Stimulated activated naive CD8-positive, alpha-beta T cell treated with anti-CD3 and anti-CD28 coated beads, Interleukin-15, amount 100 ng/mL, for 72 hours (primary cell): Measurements from ENCODE around the gene CADPS2.
"Not testable (repeated sequence)": the region's sequence is repeated elsewhere in the genome, so short reads cannot be mapped to it uniquely, and the experiment has no call there.

Experiments
- ATAC-seq: fragments of 150-1000 bp; cut with Tn5 transposase; 2 replicates; pipeline ENCODE4 v1.10.0; 2021; ENCODE audit warnings: mild to moderate bottlenecking, moderate library complexity
- DNase-seq, 2 donors: peaks; one replicate each; pipeline ENCODE4 v3.0.0; 2021 to 2022
- H3K27ac Mint-ChIP-seq, 2 donors: one replicate each; pipeline ENCODE4 v1.8.0; 2022; ENCODE audit warnings: mild to moderate bottlenecking in 2 of 2, mixed read lengths in 2 of 2, moderate library complexity in 2 of 2
- H3K27me3 Mint-ChIP-seq: one replicate; pipeline ENCODE4 v1.8.0; 2022; ENCODE audit warnings: mixed read lengths
- H3K4me1 Mint-ChIP-seq: one replicate; pipeline ENCODE4 v1.8.0; 2022; ENCODE audit warnings: mild to moderate bottlenecking, mixed read lengths
- H3K4me3 Mint-ChIP-seq, 2 donors: one replicate each; pipeline ENCODE4 v1.8.0; 2022; ENCODE audit warnings: mild to moderate bottlenecking in 2 of 2, mixed read lengths in 2 of 2, moderate library complexity in 1 of 2
- H3K9me3 Mint-ChIP-seq, 2 donors: one replicate each; pipeline ENCODE4 v1.8.0; 2022; ENCODE audit warnings: mixed read lengths in 2 of 2

The CADPS2 gene

GRCh38 chr7:122686360-122686878, 199.8 kb downstream of the CADPS2 start:
- no peaks in the 10 kb centered on the region for H3K9me3 Mint-ChIP-seq
- no peak for DNase-seq
- no peak overlapping the region for H3K4me3 Mint-ChIP-seq

GRCh38 chr7:122684504-122684903, 201.8 kb downstream of the CADPS2 start:
- Mint-ChIP-seq H3K9me3 (peaks cover 0 to 3% of the 10 kb centered on the region in 2 donors), H3K4me1 (no peaks in the 10 kb centered on the region), H3K4me3 (no peak overlapping the region), H3K27ac (no peak overlapping the region), H3K27me3 (no peaks in the 10 kb centered on the region)
- no peak for DNase-seq
- no peak for ATAC-seq

More at GRCh38 chr7:122686360-122686878, 199.8 kb downstream of the CADPS2 start:
- H3K27me3 Mint-ChIP-seq, result no peaks in the 10 kb centered on the region
- H3K27ac Mint-ChIP-seq, result no peak overlapping the region
- no peak for ATAC-seq
- H3K4me1 Mint-ChIP-seq, result no peaks in the 10 kb centered on the region

- no peaks in the 10 kb centered on the region for H3K4me1 Mint-ChIP-seq
- no peak overlapping the region for H3K4me3 Mint-ChIP-seq
- DNase-seq, result no peak
- peaks cover 0 to 12% of the 10 kb centered on the region in 2 donors for H3K9me3 Mint-ChIP-seq
- no peak overlapping the region for H3K27ac Mint-ChIP-seq
- H3K27me3 Mint-ChIP-seq, result no peaks in the 10 kb centered on the region
- ATAC-seq, result no peak
Measured at GRCh38 chr7:122682815-122683550, 203.3 kb downstream of the CADPS2 start.

GRCh38 chr7:122681186-122681585, 205.1 kb downstream of the CADPS2 start:
- H3K4me3 Mint-ChIP-seq, H3K4me1 Mint-ChIP-seq, H3K27ac Mint-ChIP-seq, DNase-seq, H3K27me3 Mint-ChIP-seq, ATAC-seq: not testable (repeated sequence)
- peaks cover 8 to 12% of the 10 kb centered on the region in 2 donors for H3K9me3 Mint-ChIP-seq

DNA sequence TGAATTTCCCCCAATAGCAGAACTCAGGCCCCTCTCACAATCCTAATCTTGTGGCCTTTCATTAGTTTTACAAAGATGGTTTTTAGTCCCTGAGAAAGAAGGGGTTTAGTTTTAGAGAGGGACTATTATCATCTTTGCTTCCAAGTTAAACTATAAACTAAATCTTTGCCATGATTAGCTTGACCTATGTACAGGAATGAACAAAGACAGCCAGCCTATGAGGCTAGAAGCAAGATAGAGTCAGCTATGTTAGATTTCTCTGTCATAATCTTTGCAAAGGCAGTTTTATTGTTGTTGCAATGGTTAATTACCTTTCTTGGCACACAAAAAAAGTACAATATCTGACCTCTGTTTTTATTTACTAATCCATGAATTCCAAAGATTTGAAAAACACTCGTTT, 206.4 kb downstream of the CADPS2 start:
- H3K27ac Mint-ChIP-seq, result no peak overlapping the region
- ATAC-seq, result no peak
- H3K9me3 Mint-ChIP-seq, result peaks cover 8 to 12% of the 10 kb centered on the region in 2 donors
- DNase-seq, result no peak
- H3K4me3 Mint-ChIP-seq, result no peak overlapping the region
- H3K4me1 Mint-ChIP-seq, result no peaks in the 10 kb centered on the region
- H3K27me3 Mint-ChIP-seq, result no peaks in the 10 kb centered on the region

DNA sequence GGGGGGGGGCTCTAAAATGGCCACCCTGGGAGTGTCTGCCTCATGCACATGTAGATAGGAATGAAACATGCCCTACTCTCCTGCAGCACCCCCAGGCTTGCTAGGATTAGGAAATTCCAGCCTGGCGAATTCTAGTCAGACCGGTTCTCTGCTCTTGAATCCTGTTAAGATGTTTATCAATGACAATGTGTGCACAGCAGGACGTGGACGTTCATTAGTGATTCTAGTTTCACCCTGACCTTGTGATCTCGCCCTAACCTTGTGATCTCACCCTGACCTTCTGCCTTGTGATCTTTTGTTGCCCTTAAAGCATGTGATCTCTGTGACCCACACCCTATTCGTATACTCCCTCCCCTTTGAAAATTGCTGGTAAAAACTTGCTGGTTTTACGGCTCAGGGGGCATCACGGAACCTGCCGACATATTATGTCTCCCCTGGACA, 207.0 kb downstream of the CADPS2 start:
- not testable (repeated sequence) for ATAC-seq, H3K4me1 Mint-ChIP-seq
- peaks cover 8 to 12% of the 10 kb centered on the region in 2 donors for H3K9me3 Mint-ChIP-seq

DNA sequence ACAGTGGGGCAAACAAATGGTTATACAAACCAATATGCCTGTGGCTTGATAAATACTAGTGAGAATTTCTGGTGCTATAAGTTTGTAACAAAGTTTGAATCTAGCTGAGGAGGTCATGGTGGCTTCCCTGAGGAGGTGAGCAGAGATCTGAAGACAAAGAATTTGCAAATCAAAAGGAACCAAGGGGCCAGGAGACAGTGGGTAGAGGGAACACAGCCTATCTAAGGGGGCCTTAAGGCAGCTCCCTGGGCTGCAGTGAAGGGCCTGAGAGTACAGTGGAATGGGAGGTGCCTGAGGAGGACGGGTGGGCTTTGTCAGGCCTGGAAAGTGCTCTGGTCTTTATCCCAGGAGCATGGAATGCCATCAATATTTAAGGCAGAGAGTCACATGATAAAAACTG, 209.1 kb downstream of the CADPS2 start:
- Mint-ChIP-seq H3K27ac (no peak overlapping the region), H3K4me1 (no peaks in the 10 kb centered on the region), H3K9me3 (peaks cover 8 to 12% of the 10 kb centered on the region in 2 donors), H3K27me3 (no peaks in the 10 kb centered on the region), H3K4me3 (no peak overlapping the region)
- no peak for DNase-seq
- no peak for ATAC-seq

More for the DNA sequence above, 207.0 kb downstream of the CADPS2 start:
- H3K27me3 Mint-ChIP-seq, H3K4me3 Mint-ChIP-seq, DNase-seq, H3K27ac Mint-ChIP-seq: not testable (repeated sequence)

GRCh38 chr7:122676466-122676865, 209.8 kb downstream of the CADPS2 start:
- no peak overlapping the region for H3K4me3 Mint-ChIP-seq
- no peak overlapping the region for H3K27ac Mint-ChIP-seq

DNA sequence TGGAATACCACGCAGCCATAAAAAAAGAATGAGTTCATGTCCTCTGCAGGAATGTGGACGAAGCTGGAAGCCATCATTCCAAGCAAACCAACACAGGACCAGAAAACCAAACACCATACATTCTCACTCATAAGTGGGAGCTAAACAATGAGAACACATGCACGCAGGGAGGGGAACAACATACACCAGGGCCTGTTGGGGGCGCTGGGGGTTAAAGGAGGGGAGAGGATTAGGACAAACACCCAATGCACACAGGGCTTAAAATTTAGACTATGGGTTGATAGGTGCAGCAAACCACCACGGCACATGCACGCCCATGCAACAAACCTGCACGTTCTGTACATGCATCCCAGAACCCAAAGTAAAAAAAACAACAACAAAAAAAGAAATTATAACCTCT, 210.6 kb downstream of the CADPS2 start:
- DNase-seq, result no peak
- peaks cover 12 to 13% of the 10 kb centered on the region in 2 donors for H3K9me3 Mint-ChIP-seq
- ATAC-seq, result no peak
- H3K4me1 Mint-ChIP-seq, result no peaks in the 10 kb centered on the region
- no peaks in the 10 kb centered on the region for H3K27me3 Mint-ChIP-seq
- no peak overlapping the region for H3K4me3 Mint-ChIP-seq
- H3K27ac Mint-ChIP-seq, result no peak overlapping the region

More at GRCh38 chr7:122676466-122676865, 209.8 kb downstream of the CADPS2 start:
- no peak for ATAC-seq
- no peak for DNase-seq
- Mint-ChIP-seq H3K27me3 (no peaks in the 10 kb centered on the region), H3K4me1 (no peaks in the 10 kb centered on the region), H3K9me3 (peaks cover 11 to 12% of the 10 kb centered on the region in 2 donors)

GRCh38 chr7:122675011-122675410, 211.2 kb downstream of the CADPS2 start:
- no peak overlapping the region for H3K4me3 Mint-ChIP-seq

DNA sequence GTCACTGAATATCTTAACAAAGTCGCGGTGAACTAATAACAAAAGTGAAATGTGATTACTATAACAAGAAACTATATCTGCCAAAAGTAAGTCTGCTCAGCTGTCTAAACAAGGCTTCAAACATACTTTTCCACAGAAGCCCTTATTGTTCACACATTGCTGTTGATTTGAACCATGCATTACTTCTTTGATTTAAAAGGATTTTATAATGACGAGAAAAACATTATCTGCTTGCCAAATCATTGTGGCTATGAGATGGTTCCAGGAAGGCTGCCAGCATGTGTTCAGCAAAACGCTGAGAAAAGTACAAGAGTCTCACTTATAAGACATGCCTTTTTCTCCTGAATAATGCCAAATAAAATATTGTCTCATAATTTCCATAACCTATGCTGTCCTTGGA, 211.8 kb downstream of the CADPS2 start:
- no peak overlapping the region for H3K4me3 Mint-ChIP-seq
- H3K27me3 Mint-ChIP-seq, result no peaks in the 10 kb centered on the region
- no peaks in the 10 kb centered on the region for H3K4me1 Mint-ChIP-seq
- no peak for DNase-seq
- no peak overlapping the region for H3K27ac Mint-ChIP-seq
- peaks cover 9 to 13% of the 10 kb centered on the region in 2 donors for H3K9me3 Mint-ChIP-seq
- ATAC-seq, result no peak

More at GRCh38 chr7:122675011-122675410, 211.2 kb downstream of the CADPS2 start:
- Mint-ChIP-seq H3K4me1 (no peaks in the 10 kb centered on the region), H3K9me3 (peaks cover 12 to 13% of the 10 kb centered on the region in 2 donors), H3K27me3 (no peaks in the 10 kb centered on the region), H3K27ac (no peak overlapping the region)
- ATAC-seq, result no peak
- DNase-seq, result no peak

GRCh38 chr7:122673951-122674350, 212.3 kb downstream of the CADPS2 start:
- no peaks in the 10 kb centered on the region for H3K4me1 Mint-ChIP-seq

DNA sequence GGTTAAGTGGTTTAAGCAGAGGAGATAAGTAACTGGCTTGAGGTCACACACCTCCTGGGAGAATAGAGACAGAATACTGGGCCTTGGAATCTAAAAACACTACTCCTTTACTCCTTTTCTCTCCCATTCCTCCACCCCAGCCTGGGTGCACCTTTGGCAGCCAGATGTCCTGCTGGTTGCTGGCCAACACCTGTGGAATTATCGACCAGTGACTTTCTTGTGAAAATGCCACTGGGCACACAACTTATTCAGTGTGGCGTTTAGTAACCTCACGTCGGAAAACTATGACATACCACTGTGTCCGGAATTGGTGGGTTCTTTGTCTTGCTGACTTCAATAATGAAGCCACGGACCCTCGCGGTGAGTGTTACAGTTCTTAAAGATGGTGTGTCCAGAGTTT, 213.7 kb downstream of the CADPS2 start:
- Mint-ChIP-seq H3K27me3 (no peaks in the 10 kb centered on the region), H3K4me1 (no peaks in the 10 kb centered on the region), H3K9me3 (peaks cover 0 to 14% of the 10 kb centered on the region in 2 donors), H3K27ac (no peak overlapping the region), H3K4me3 (no peak overlapping the region)
- no peak for ATAC-seq
- DNase-seq, result no peak

More at GRCh38 chr7:122673951-122674350, 212.3 kb downstream of the CADPS2 start:
- DNase-seq, result no peak
- no peak overlapping the region for H3K4me3 Mint-ChIP-seq
- no peaks in the 10 kb centered on the region for H3K27me3 Mint-ChIP-seq
- ATAC-seq, result no peak
- H3K27ac Mint-ChIP-seq, result no peak overlapping the region
- peaks cover 6 to 13% of the 10 kb centered on the region in 2 donors for H3K9me3 Mint-ChIP-seq

GRCh38 chr7:122663733-122664132, 222.5 kb downstream of the CADPS2 start:
- ATAC-seq, result no peak
- DNase-seq, result no peak
- no peaks in the 10 kb centered on the region for H3K27me3 Mint-ChIP-seq
- peaks cover 0 to 15% of the 10 kb centered on the region in 2 donors for H3K9me3 Mint-ChIP-seq
- no peak overlapping the region for H3K27ac Mint-ChIP-seq
- no peaks in the 10 kb centered on the region for H3K4me1 Mint-ChIP-seq
- no peak overlapping the region for H3K4me3 Mint-ChIP-seq

DNA sequence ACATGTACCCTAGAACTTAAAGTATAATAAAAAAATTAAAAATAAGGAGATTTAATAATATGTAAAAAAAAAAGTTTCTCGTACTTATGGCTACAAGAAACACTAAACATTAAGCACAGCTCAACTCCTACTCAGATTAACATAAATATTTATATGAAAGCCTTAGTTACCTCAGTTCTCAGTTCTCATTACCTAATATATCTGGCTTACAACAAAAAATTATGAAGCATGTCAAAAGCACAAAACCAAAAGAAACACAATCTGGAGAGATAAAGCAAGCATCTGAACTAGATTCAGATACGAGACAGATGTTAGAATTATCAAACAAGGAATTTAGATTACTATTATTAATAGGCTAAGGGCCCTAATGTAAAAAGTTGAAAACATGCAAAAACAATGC, 227.4 kb downstream of the CADPS2 start:
- ATAC-seq, result no peak
- Mint-ChIP-seq H3K27ac (no peak overlapping the region), H3K27me3 (no peaks in the 10 kb centered on the region)

DNA sequence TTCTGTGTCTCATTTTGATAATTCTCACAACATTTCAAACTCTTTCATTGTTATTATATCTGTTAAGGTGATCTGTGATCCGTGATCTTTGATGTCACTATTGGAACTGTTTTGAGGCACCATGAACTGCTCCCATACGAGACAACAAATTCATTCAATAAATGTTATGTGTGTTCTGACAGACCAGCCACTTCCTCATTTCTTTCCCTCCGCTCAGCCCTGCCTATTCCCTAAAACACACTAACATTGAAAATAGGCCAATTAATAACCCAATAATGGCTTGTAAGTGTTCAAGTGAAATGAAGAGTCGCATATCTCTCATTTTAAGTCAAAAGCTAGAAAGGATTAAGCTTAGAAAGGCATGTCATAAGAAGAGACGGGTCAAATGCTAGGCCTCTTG, 232.6 kb downstream of the CADPS2 start:
- Mint-ChIP-seq H3K4me1 (no peaks in the 10 kb centered on the region), H3K27me3 (no peaks in the 10 kb centered on the region), H3K27ac (no peak overlapping the region), H3K4me3 (no peak overlapping the region), H3K9me3 (no peaks in the 10 kb centered on the region)
- no peak for DNase-seq
- no peak for ATAC-seq

More for the DNA sequence above, 227.4 kb downstream of the CADPS2 start:
- peaks cover 0 to 6% of the 10 kb centered on the region in 2 donors for H3K9me3 Mint-ChIP-seq
- H3K4me3 Mint-ChIP-seq, result no peak overlapping the region
- no peak for DNase-seq
- H3K4me1 Mint-ChIP-seq, result no peaks in the 10 kb centered on the region
